GM23338 (cell line): ENCODE measurements around the gene ARFIP1.

ENCODE experiments used
- CREB1 ChIP-seq: fragments of 250-450 bp; sonication (Bioruptor Pico); IDR thresholded peaks from 2 replicates; pipeline ENCODE4 v1.5.0; 2020; ENCODE audit warnings: low read depth, mild to moderate bottlenecking, moderate library complexity
- EZH2 ChIP-seq: fragments of 200-600 bp; sonication (generic); IDR thresholded peaks from one replicate; pipeline ENCODE4 v1.8.0; 2017; ENCODE audit warnings: antibody characterized with exemption, mild to moderate bottlenecking, low read depth; ENCODE audit not compliant: unreplicated experiment
- EZH2phosphoT487 ChIP-seq: fragments of 200-600 bp; sonication (generic); IDR thresholded peaks from one replicate; pipeline ENCODE4 v1.8.1; 2018; ENCODE audit warnings: antibody characterized with exemption; ENCODE audit not compliant: unreplicated experiment
- JUNB ChIP-seq: IDR thresholded peaks from one replicate; pipeline ENCODE4 v1.6.1; 2016; ENCODE audit warnings: antibody characterized with exemption; ENCODE audit not compliant: unreplicated experiment
- NANOG ChIP-seq: IDR thresholded peaks from 2 replicates; pipeline ENCODE4 v1.6.1; 2016; ENCODE audit warnings: antibody characterized with exemption, borderline replicate concordance
- POLR2AphosphoS5 ChIP-seq: IDR thresholded peaks from 2 replicates; pipeline ENCODE4 v1.6.1; 2016; ENCODE audit warnings: antibody characterized with exemption, low read depth
- STAT1 ChIP-seq: IDR thresholded peaks from one replicate; pipeline ENCODE4 v1.6.1; 2016; ENCODE audit warnings: antibody characterized with exemption; ENCODE audit not compliant: unreplicated experiment
- ZNF114 ChIP-seq: fragments of 250-450 bp; sonication (Bioruptor Pico); IDR thresholded peaks from 2 replicates; pipeline ENCODE4 v1.5.0; 2020; ENCODE audit warnings: mild to moderate bottlenecking, moderate library complexity
- ZNF331 ChIP-seq: fragments of 250-450 bp; sonication (Bioruptor Pico); IDR thresholded peaks from 2 replicates; pipeline ENCODE4 v1.5.0; 2020; ENCODE audit warnings: low read depth, mild to moderate bottlenecking, moderate library complexity
- TF ChIP-seq, protein P1 (sequence below), 2 experiments: fragments of 200-600 bp in 1 of 2; sonication (generic) in 1 of 2; conservative IDR thresholded peaks; 2 replicates each; pipeline versions ENCODE4 v1.5.1 to v1.6.1; 2016 to 2017; ENCODE audit warnings: antibody characterized with exemption in 2 of 2, low read depth in 2 of 2, mild to moderate bottlenecking in 2 of 2, moderate library complexity in 1 of 2
- TF ChIP-seq, protein P2 (sequence below): IDR thresholded peaks from one replicate; pipeline ENCODE4 v1.6.1; 2018; ENCODE audit warnings: antibody characterized with exemption; ENCODE audit not compliant: unreplicated experiment
- TF ChIP-seq, protein P3 (sequence below): IDR thresholded peaks from 2 replicates; pipeline ENCODE4 v1.6.1; 2016; ENCODE audit warnings: antibody characterized with exemption
- TF ChIP-seq, protein P4 (sequence below): fragments of 250-450 bp; sonication (Bioruptor Pico); IDR thresholded peaks from 2 replicates; pipeline ENCODE4 v1.5.0; 2020; ENCODE audit warnings: mild to moderate bottlenecking, moderate library complexity

DNA sequence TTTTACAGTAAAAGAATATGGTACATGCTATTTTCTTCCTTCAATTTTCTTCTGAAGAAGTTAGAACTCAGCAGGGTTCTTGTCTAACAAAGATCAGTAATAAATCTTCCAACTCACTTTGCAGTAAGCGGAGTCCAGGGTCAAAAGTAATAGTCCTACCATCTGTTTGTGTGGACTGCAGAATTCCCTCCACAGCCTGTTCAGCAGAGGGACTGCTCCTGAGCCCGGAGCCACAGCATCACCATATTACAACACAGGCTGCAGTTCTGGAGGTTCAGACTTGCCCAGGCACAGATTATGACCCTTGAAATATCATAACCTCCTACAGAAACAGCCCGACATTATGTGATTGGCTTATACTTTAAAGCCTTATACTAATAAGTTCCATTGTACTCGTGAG, 166.7 kb downstream of the ARFIP1 start:
- TF ChIP-seq ZNF331 (CRISPR knock-in tag) (no peak), EZH2 (no peak), EZH2phosphoT487 (no peak), CREB1 (no peak), POLR2AphosphoS5 (no peak), NANOG (no peak), JUNB (no peak), STAT1 (no peak), ZNF114 (CRISPR knock-in tag) (no peak)
- TF ChIP-seq, protein P1, sequence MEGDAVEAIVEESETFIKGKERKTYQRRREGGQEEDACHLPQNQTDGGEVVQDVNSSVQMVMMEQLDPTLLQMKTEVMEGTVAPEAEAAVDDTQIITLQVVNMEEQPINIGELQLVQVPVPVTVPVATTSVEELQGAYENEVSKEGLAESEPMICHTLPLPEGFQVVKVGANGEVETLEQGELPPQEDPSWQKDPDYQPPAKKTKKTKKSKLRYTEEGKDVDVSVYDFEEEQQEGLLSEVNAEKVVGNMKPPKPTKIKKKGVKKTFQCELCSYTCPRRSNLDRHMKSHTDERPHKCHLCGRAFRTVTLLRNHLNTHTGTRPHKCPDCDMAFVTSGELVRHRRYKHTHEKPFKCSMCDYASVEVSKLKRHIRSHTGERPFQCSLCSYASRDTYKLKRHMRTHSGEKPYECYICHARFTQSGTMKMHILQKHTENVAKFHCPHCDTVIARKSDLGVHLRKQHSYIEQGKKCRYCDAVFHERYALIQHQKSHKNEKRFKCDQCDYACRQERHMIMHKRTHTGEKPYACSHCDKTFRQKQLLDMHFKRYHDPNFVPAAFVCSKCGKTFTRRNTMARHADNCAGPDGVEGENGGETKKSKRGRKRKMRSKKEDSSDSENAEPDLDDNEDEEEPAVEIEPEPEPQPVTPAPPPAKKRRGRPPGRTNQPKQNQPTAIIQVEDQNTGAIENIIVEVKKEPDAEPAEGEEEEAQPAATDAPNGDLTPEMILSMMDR (conservative IDR thresholded peaks at IDR 0.05; ENCODE audit: low read depth in 2 of 2) = no peak
- TF ChIP-seq, protein P2, sequence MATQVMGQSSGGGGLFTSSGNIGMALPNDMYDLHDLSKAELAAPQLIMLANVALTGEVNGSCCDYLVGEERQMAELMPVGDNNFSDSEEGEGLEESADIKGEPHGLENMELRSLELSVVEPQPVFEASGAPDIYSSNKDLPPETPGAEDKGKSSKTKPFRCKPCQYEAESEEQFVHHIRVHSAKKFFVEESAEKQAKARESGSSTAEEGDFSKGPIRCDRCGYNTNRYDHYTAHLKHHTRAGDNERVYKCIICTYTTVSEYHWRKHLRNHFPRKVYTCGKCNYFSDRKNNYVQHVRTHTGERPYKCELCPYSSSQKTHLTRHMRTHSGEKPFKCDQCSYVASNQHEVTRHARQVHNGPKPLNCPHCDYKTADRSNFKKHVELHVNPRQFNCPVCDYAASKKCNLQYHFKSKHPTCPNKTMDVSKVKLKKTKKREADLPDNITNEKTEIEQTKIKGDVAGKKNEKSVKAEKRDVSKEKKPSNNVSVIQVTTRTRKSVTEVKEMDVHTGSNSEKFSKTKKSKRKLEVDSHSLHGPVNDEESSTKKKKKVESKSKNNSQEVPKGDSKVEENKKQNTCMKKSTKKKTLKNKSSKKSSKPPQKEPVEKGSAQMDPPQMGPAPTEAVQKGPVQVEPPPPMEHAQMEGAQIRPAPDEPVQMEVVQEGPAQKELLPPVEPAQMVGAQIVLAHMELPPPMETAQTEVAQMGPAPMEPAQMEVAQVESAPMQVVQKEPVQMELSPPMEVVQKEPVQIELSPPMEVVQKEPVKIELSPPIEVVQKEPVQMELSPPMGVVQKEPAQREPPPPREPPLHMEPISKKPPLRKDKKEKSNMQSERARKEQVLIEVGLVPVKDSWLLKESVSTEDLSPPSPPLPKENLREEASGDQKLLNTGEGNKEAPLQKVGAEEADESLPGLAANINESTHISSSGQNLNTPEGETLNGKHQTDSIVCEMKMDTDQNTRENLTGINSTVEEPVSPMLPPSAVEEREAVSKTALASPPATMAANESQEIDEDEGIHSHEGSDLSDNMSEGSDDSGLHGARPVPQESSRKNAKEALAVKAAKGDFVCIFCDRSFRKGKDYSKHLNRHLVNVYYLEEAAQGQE = no peak
- TF ChIP-seq, protein P3, sequence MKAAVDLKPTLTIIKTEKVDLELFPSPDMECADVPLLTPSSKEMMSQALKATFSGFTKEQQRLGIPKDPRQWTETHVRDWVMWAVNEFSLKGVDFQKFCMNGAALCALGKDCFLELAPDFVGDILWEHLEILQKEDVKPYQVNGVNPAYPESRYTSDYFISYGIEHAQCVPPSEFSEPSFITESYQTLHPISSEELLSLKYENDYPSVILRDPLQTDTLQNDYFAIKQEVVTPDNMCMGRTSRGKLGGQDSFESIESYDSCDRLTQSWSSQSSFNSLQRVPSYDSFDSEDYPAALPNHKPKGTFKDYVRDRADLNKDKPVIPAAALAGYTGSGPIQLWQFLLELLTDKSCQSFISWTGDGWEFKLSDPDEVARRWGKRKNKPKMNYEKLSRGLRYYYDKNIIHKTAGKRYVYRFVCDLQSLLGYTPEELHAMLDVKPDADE = no peak
- TF ChIP-seq, protein P4, sequence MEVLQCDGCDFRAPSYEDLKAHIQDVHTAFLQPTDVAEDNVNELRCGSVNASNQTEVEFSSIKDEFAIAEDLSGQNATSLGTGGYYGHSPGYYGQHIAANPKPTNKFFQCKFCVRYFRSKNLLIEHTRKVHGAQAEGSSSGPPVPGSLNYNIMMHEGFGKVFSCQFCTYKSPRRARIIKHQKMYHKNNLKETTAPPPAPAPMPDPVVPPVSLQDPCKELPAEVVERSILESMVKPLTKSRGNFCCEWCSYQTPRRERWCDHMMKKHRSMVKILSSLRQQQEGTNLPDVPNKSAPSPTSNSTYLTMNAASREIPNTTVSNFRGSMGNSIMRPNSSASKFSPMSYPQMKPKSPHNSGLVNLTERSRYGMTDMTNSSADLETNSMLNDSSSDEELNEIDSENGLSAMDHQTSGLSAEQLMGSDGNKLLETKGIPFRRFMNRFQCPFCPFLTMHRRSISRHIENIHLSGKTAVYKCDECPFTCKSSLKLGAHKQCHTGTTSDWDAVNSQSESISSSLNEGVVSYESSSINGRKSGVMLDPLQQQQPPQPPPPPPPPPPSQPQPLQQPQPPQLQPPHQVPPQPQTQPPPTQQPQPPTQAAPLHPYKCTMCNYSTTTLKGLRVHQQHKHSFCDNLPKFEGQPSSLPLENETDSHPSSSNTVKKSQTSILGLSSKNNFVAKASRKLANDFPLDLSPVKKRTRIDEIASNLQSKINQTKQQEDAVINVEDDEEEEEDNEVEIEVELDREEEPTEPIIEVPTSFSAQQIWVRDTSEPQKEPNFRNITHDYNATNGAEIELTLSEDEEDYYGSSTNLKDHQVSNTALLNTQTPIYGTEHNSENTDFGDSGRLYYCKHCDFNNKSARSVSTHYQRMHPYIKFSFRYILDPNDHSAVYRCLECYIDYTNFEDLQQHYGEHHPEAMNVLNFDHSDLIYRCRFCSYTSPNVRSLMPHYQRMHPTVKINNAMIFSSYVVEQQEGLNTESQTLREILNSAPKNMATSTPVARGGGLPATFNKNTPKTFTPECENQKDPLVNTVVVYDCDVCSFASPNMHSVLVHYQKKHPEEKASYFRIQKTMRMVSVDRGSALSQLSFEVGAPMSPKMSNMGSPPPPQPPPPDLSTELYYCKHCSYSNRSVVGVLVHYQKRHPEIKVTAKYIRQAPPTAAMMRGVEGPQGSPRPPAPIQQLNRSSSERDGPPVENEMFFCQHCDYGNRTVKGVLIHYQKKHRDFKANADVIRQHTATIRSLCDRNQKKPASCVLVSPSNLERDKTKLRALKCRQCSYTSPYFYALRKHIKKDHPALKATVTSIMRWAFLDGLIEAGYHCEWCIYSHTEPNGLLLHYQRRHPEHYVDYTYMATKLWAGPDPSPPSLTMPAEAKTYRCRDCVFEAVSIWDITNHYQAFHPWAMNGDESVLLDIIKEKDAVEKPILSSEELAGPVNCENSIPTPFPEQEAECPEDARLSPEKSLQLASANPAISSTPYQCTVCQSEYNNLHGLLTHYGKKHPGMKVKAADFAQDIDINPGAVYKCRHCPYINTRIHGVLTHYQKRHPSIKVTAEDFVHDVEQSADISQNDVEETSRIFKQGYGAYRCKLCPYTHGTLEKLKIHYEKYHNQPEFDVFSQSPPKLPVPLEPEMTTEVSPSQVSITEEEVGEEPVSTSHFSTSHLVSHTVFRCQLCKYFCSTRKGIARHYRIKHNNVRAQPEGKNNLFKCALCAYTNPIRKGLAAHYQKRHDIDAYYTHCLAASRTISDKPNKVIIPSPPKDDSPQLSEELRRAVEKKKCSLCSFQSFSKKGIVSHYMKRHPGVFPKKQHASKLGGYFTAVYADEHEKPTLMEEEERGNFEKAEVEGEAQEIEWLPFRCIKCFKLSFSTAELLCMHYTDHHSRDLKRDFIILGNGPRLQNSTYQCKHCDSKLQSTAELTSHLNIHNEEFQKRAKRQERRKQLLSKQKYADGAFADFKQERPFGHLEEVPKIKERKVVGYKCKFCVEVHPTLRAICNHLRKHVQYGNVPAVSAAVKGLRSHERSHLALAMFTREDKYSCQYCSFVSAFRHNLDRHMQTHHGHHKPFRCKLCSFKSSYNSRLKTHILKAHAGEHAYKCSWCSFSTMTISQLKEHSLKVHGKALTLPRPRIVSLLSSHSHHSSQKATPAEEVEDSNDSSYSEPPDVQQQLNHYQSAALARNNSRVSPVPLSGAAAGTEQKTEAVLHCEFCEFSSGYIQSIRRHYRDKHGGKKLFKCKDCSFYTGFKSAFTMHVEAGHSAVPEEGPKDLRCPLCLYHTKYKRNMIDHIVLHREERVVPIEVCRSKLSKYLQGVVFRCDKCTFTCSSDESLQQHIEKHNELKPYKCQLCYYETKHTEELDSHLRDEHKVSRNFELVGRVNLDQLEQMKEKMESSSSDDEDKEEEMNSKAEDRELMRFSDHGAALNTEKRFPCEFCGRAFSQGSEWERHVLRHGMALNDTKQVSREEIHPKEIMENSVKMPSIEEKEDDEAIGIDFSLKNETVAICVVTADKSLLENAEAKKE (CRISPR knock-in tag) = no peak
